Thyroid gland (tissue), 4 donors: ENCODE results near the gene DNASE2B. TPM values are rescaled to one million over a fixed set of nuclear protein-coding genes. Genes with fewer than 3 reads are reported as not detected.

Source experiments
- DNase-seq, 2 donors: peaks; one replicate each; pipeline ENCODE4 v3.0.0-alpha.2; 2019
- H3K27ac ChIP-seq, 3 donors: fragments of 200-600 bp; sonication (generic); 1 replicate in 2 of 3; 2 replicates in 1 of 3; pipeline ENCODE4 v1.5.1; 2016 to 2019; ENCODE audit warnings: mild to moderate bottlenecking in 1 of 3, moderate library complexity in 1 of 3
- H3K27me3 ChIP-seq: fragments of 200-600 bp; sonication (generic); one replicate; pipeline ENCODE4 v1.5.1; 2019
- H3K36me3 ChIP-seq, 2 donors: fragments of 200-600 bp; sonication (generic); one replicate each; pipeline ENCODE4 v1.5.1; 2016 to 2019
- H3K4me1 ChIP-seq, 2 donors: fragments of 200-600 bp; sonication (generic); one replicate each; pipeline ENCODE4 v1.5.1; 2017 to 2019
- H3K4me3 ChIP-seq, 3 donors: fragments of 200-600 bp; sonication (generic); replicated peaks in 1 of 3; 1 replicate in 2 of 3; 2 replicates in 1 of 3; pipeline ENCODE4 v1.5.1; 2016; ENCODE audit warnings: mild to moderate bottlenecking in 1 of 3
- H3K9me3 ChIP-seq: fragments of 200-600 bp; sonication (generic); one replicate; pipeline ENCODE4 v1.5.1; 2017
- CTCF ChIP-seq, 6 experiments: fragments of 200-600 bp in 3 of 6; fragments of 450-650 bp in 3 of 6; sonication (generic) in 3 of 6; IDR thresholded peaks; one replicate each; pipeline ENCODE4 v1.5.1; 2016 to 2019; ENCODE audit warnings: antibody characterized with exemption in 6 of 6, mild to moderate bottlenecking in 2 of 6, inconsistent platforms in 1 of 6, moderate library complexity in 1 of 6
- POLR2A ChIP-seq, 2 donors: fragments of 450-650 bp; IDR thresholded peaks; one replicate each; pipeline ENCODE4 v1.6.1; 2017; ENCODE audit warnings: antibody characterized with exemption in 2 of 2, mild to moderate bottlenecking in 2 of 2, moderate library complexity in 1 of 2
- WGBS, 2 donors: methylation state at CpG; one replicate each; pipeline ENCODE4 v1.1.5; 2017; 5-methylcytosine and 5-hydroxymethylcytosine counted together
- intact Hi-C: fragments of 100-400 bp; cut with DNase I; formaldehyde crosslinking; loops from one replicate; pipeline ENCODE4 v1.15.1; 2023
- total RNA-seq, 4 donors: library from RNA; depleted of rRNA; stranded (reverse); fragments of >200 nt; gene quantifications; one replicate each; pipeline ENCODE4 v1.2.3, GENCODE V29; 2016

DNASE2B gene
- total RNA-seq, 4 donors from 2014 or later, result 0.88 TPM; not detected in 3

- intact Hi-C loops, result no loop called here
- Histone ChIP-seq H3K36me3 (no peaks in the 10 kb centered on the region), H3K4me1 (peaks cover 23 to 25% of the 10 kb centered on the region in 2 donors), H3K27ac (peak overlapping the region in 1 of 3 donors; percentile 57), H3K27me3 (no peaks in the 10 kb centered on the region), H3K9me3 (no peaks in the 10 kb centered on the region), H3K4me3 (no peak overlapping the region)
- TF ChIP-seq POLR2A (IDR thresholded peaks at IDR 0.05), result no peak
- no peak for TF ChIP-seq CTCF (IDR thresholded peaks at IDR 0.05)
- 28 to 31% methylated on average over 3 of the region's 3 CpGs for WGBS, 2 donors
- DNase-seq, result peak; percentile 45 to 46
These were observed 20.7 kb upstream of the DNASE2B start for GRCh38 chr1:84377480-84378095.

- H3K36me3 ChIP-seq, result no peaks in the 10 kb centered on the region
- DNase-seq, result no peak
- peaks cover 23 to 25% of the 10 kb centered on the region in 2 donors for H3K4me1 ChIP-seq
- H3K9me3 ChIP-seq, result no peaks in the 10 kb centered on the region
- no peak for TF ChIP-seq POLR2A (IDR thresholded peaks at IDR 0.05)
- TF ChIP-seq CTCF (IDR thresholded peaks at IDR 0.05), result no peak
- WGBS, 2 donors, result 86 to 90% methylated on average over 4 of the region's 4 CpGs
- no peak overlapping the region for H3K4me3 ChIP-seq
- intact Hi-C loops, result no loop called here
- no peak overlapping the region for H3K27ac ChIP-seq
- no peaks in the 10 kb centered on the region for H3K27me3 ChIP-seq
These were observed 19.0 kb upstream of the DNASE2B start for GRCh38 chr1:84379138-84379916.

GRCh38 chr1:84379917-84380180 is 18.4 kb upstream of the DNASE2B start:
- TF ChIP-seq POLR2A (IDR thresholded peaks at IDR 0.05), result no peak
- TF ChIP-seq CTCF (IDR thresholded peaks at IDR 0.05), result no peak
- Histone ChIP-seq H3K4me3 (no peak overlapping the region), H3K9me3 (no peaks in the 10 kb centered on the region), H3K27me3 (no peaks in the 10 kb centered on the region), H3K4me1 (peaks cover 19 to 20% of the 10 kb centered on the region in 2 donors), H3K27ac (no peak overlapping the region), H3K36me3 (no peaks in the 10 kb centered on the region)
- WGBS, 2 donors, result 78 to 80% methylated on average over 1 of the region's 1 CpG
- no peak for DNase-seq
- intact Hi-C loops, result no loop called here

GRCh38 chr1:84382127-84382526 is 16.2 kb upstream of the DNASE2B start:
- TF ChIP-seq POLR2A (IDR thresholded peaks at IDR 0.05), result no peak
- TF ChIP-seq CTCF (IDR thresholded peaks at IDR 0.05), result no peak
- 80 to 89% methylated on average over 3 of the region's 3 CpGs for WGBS, 2 donors
- DNase-seq, result no peak
- Histone ChIP-seq H3K4me3 (no peak overlapping the region), H3K27me3 (no peaks in the 10 kb centered on the region), H3K4me1 (peaks cover 7 to 9% of the 10 kb centered on the region in 2 donors), H3K9me3 (no peaks in the 10 kb centered on the region), H3K27ac (no peak overlapping the region), H3K36me3 (no peaks in the 10 kb centered on the region)
- intact Hi-C loops, result no loop called here

GRCh38 chr1:84385347-84385746 is 12.9 kb upstream of the DNASE2B start:
- no peak for DNase-seq
- Histone ChIP-seq H3K4me1 (no peaks in the 10 kb centered on the region), H3K4me3 (no peak overlapping the region), H3K27me3 (no peaks in the 10 kb centered on the region), H3K36me3 (no peaks in the 10 kb centered on the region), H3K9me3 (no peaks in the 10 kb centered on the region), H3K27ac (no peak overlapping the region)
- intact Hi-C loops, result no loop called here
- WGBS, 2 donors, result 82 to 88% methylated on average over 1 of the region's 1 CpG
- TF ChIP-seq CTCF (IDR thresholded peaks at IDR 0.05) (no peak), POLR2A (IDR thresholded peaks at IDR 0.05) (no peak)
